HG02642 (cell line): ENCODE data around the gene BMP7.

Experiments
- ATAC-seq: cut with Tn5 transposase; IDR thresholded peaks from one replicate; pipeline ENCODE4 v1.9.1; 2021; ENCODE audit warnings: mild to moderate bottlenecking; ENCODE audit not compliant: unreplicated experiment, poor library complexity

Gene BMP7

DNA sequence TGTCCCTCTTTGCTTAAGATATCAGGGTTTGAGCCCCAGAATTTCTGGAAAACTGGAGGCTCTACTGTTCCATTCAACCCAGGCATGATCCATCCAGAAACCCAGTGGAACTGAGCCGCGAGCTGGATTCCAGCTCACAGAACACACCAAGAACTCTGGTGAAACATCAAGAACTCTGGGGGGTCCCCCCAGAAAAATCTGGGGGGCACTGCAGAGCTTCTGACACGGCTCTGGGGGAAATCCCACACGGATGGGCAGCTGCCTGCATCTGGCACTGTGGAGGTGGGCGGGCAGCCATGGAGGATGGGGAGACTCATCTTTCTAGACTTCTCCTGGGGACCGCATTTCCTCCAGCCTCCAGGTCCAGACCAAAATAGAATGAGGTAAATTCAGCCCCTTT lies 51.0 kb downstream of the BMP7 start:
- ATAC-seq = no peak

DNA sequence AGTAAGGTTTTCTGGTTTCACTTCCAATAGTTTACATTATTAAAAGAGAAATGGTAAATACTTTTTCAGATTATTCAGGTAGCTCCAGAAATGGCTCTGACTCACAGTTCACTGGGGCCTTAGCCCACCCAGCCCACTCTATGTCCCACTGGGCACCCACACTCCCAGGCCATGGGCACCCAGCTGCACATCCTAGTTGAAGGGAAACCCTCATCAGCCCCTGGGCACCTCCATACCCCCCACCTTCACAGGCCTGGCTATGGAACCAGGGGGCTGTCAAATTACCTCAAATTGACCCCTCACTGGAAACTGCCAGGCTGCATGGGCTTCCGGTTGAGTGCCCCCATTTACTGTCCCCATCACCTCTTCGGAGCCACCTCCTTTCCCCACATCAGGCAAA lies 51.5 kb downstream of the BMP7 start:
- ATAC-seq = no peak

DNA sequence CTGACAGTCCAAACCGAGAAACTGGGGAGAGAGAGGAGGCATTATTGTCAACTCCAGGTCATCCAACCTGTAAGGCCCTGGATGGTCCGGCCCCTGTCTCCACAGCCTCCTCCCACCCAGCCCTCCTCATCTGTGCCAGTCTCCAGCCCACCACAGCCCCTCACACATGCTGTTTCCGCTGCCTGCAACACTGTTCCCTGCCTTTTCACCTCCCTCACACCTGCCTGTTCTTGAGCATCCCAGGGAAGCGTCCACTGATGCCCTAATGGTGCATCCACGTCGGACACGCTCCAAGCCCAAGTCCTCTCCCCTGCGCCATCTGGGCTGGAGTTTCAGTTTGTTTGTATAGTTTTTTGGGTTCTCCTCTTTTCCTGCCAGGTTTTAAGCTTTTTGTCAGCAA lies 52.0 kb downstream of the BMP7 start:
- no peak for ATAC-seq

DNA sequence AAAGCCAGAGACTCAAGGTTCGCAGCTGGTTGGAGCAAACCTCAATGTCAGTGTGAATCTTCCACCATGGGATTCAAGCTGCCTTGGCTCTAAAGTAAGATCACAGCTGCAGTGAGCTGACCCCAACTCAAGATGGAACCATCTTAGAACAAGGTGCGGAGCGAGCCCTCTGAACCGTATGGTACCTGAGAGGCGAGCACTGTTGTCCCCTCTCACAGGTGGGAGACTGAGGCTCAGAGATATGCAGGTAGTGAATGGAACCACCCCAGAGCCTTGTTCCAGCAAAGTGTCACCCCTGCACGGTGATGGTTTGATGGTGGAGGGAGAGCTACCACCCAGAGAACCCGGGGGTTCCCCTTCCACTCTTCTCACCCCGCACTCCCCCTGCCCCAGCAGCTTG lies 52.5 kb downstream of the BMP7 start:
- no peak for ATAC-seq

DNA sequence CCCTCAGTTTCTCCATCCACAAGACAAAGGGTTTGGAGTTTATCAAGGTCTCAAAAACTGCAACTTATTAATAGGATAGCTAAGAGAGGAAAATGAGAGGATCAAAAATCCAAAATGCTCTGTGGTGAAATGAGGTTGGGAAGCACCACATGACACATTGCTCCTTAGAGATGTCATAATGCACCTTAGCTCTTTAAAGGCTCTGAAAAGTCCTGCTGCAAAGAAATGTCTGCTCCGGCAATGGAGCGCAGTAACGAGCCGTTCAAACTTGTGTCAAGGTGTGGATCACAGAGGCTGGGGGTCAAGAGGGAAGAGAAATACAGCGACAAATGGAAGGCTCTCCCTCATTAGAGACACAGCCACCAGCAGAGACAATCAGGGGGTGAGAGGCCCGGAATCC lies 53.1 kb downstream of the BMP7 start:
- no peak for ATAC-seq

DNA sequence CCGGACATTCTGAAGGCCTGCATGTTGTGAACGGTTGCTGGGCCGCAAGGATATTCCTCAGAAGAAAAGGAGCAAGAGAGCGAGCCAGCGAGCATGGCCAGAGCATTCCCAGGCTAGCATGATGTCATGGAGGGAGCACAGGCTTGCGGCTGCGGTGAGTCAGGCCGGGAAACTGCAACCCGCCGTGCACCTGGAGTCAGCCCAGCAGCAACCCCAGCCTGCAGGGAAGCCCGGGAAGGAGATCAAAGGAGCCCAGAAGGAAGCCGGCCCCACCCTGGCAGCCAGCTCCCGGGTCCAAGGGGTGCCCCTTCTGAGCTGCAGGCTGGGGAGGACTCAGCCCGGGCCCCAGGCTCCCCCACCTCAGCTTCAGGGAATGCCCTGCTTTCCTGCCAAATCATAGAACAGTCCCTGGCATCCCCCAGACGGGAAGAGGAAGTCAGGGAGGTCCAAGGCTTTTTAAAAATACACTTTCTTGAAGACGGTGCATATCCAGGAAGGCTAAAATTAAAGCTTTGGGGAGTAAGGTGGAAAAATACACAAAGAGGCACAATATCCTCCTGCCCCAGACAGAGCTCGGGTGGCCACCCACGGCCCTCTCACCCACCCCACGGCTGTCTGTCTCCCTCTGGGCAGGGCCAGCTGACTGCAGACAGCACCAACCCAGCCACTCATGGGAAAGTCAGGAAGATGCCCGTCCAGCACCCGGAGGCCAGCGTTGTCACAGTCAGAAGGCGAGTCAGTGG lies 53.7 kb downstream of the BMP7 start:
- no peak for ATAC-seq

DNA sequence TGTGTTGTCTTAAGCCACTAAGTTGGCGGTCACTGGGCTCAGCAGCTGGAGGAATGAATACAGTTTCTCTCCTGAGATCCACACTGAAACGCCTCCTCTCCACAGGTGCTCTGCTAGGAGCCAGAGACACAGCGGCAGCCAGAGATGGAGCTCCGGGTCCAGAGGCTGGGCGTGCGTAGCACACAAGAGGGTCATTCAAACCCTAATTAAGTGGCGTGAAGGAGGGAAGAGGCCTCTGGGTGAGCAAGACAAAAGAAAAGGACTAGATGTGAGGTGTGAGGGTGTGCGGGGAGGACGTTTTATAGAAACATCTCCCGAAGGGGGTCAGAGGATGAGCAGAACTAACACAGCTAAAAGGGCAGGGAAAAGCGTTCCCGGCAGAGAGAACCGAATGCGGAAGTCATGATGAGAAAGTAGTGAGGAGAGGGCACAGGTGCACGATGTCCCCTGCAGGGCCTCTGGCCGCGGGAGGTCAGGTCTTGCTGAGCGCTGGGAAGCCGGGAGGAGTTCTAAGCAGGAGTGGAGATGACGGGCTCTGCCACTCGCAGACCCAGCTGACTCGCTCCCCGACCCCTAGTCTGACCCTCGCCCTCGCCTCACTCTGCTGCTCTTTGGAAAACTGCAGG lies 54.4 kb downstream of the BMP7 start:
- no peak for ATAC-seq

DNA sequence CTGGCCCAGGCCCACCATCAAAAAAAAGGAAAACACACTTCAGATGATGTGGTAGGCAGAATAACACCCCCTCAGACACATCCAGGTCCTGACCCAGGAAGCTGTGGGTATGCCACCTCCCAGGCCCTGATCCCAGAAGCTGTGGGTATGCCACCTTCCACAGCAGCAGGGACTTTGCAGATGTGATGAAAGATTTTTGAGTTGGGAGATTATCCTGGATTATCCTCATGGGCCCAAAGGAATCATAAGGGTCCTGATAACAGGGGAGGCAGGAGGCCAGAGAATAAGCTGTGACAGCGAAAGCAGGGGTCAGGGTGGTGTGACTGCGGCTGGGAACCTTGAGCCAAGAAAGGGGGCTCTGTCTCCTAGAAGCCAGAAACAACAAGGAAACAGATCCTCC lies 55.0 kb downstream of the BMP7 start:
- ATAC-seq = no peak

DNA sequence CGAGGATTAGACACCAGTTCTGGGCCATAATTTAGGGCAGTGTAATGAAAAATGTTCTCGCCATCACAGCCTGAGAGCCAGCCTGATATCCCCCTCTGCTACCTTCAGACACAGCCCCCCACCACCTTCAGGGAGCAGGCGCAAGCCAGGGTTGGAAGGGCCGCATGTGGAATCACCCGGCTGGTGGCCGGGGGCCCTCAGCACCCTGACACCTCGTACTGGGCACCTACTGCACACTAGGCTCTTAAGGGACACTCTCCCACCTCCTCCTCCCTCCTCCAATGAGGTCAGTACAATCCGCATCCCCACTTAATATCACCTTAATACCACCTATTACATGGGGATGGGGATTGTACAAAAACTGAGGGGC lies 55.5 kb downstream of the BMP7 start:
- ATAC-seq = no peak

DNA sequence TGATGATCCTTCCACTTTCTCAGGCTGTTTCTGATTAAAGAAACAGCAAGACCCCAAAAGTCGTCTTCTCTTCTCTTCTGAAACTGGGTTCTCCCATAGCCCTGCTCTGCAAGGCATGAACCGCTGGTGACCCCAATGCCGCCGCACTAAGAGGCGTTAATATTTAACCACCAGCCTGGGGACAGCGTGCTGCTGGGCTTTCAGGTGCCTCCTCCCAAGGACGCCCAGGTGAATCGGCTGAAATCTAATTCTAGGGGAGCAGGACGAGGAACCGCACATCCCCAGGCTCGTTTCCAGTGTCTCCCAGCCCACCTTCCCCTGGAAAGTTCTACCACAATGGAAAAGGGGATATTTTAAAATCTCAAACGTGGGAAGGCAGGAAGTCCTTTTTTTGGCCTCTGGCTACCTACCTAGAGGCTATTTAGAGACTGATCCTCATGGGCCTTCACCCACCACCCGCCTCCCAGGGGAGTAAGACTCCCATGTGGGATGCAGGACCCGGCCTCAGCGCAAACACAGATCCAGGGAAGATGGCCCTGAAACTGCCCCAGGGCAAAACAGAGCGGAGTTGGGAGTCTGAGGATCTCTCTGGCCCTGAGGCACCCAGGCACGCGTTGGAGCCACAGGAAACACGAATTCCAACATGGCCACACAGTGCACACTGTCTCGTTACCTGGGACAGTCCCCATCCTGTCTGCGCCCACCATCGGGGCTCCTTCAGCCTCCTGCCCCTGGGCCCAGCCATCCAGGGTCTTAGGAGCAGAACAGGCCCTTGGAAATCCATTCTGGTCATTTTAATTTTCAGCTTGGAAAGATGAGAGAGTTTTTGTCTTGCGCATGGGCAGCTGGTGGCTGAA lies 56.2 kb downstream of the BMP7 start:
- ATAC-seq = no peak

DNA sequence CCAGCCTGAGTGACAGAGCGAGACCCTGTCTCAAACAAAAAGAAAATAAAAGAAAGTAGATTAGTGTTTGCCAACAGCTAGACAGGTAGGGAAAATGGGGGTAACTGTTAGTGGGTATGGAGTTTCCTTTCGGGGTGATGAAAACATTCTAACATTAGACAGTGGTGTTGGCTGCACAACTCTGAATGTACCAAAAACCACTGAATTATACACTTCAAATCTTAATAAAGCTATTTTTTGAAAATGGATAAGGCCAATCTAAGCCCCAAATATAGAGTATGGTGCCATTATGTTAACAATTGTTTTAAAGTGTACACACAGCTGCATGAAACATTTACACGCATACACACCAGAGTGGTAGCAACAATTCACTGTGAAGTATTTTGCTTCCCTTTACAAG lies 57.0 kb downstream of the BMP7 start:
- no peak for ATAC-seq

DNA sequence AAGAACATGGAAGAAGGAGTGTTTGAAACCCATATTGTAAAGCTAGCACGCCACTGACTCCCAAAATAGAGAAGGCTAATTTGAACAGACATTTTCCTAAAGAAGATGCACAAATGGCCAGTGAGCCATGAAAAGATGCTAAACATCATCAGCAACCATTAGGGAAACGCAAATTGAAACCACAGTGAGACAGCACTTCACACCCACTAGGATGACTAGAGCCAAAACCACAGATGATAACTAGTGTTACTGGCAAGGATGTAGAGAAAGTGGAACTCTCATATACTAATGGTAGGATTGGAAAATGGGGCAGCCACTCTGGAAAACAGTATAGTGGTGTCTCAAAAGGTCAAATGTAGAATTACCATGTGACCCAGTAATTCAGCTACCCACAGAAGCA lies 58.2 kb downstream of the BMP7 start:
- no peak for ATAC-seq

DNA sequence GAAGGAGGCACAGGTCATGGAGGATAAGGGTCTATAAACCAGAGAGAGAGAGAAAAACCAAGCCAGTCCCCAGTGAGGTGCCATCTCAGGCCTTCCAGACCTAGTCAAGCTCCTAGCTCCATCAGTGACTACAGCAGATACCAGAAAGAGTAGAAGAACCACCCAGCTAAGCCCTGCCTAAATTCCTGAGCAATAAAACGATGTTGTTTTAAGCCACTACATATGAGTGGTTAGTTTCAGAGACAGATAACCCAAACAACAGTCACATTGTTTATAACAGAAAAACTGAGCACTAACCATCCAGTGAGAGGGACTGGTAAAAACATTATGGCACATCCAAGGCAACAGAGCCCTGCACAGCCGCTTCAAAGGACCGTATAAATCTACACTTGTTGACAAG lies 59.2 kb downstream of the BMP7 start:
- no peak for ATAC-seq

DNA sequence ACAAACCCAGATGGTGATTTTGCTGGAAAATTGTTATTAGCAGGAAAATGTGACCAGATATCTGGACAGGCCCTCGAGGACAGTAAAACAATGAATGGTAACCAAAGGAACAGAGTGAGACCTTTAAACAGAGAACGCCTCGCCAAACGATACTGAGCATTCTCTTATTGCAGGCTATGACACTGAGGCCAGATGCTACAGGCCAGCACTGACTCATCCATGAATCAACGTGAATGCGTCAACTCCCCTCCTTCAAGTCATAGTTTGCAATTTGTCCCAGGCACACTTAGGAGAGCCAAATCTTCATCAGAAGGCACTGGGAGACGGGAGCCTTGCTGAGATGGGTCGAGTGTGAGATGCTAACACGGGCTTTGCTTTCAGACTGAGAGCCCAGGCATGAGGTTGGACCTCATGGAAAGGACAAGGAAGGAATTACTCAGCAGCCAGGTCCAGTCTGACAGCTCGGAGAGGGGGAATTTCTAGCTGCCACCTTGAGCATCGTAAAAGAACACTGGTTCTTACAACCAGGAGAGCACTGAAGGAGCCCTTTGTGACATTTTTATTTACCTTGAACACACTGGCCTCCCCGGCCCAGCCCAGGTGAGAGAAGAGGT lies 60.7 kb downstream of the BMP7 start:
- ATAC-seq = no peak

DNA sequence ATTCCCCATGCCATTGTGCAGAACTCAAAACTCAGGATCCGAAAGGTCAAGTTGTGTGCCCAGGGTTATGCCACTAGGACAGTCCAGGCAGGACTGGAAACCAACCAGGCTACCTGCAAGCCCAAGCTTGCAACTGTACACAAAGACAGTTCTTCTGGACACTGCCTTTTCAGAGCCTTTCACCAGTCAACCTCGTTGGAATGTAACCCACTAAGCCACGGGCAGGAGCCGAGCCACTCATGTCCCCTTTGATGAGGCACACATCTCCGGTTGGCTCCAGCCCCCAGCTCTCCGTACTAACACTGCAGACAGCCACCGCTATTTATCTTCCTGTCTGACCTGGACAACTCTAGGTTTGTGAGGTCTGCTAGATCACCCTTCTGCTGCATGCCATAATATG lies 62.5 kb downstream of the BMP7 start:
- ATAC-seq = no peak

DNA sequence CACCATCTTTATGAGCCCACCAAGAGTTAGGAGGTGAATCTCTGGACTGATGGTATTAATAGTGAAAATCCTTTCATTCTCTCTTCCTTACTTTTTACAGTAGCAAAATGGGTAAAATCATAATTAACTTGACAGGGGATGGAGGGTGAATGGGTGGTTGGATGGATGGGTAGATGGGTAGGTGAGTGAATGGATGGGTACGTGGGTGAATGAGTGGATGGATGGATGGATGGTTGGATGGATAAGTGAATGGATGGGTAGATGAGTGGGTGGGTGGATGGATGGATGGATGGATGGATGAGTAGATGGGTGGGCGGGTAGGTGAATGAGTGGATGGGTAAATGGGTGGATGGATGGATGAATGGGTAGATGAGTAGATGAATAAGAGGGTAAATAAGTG lies 63.2 kb downstream of the BMP7 start:
- no peak for ATAC-seq

DNA sequence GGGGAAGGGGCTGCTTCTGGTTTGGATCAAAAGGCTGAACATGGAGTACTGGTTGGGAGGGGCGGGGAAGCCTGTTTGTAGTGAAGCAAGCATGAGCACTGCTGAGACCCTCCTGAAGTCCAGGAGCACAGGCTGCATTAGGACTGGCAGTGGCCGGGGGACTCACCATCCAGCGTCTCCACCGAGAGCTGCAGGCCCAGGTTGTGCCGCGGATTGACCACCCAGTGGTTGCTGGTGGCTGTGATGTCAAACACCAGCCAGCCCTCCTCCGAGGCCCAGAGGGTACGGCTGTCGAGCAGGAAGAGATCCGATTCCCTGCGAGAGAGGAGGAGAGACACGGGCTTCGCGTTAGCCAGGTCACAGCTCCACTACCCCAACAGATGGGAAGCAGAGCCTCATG lies 64.1 kb downstream of the BMP7 start:
- no peak for ATAC-seq

DNA sequence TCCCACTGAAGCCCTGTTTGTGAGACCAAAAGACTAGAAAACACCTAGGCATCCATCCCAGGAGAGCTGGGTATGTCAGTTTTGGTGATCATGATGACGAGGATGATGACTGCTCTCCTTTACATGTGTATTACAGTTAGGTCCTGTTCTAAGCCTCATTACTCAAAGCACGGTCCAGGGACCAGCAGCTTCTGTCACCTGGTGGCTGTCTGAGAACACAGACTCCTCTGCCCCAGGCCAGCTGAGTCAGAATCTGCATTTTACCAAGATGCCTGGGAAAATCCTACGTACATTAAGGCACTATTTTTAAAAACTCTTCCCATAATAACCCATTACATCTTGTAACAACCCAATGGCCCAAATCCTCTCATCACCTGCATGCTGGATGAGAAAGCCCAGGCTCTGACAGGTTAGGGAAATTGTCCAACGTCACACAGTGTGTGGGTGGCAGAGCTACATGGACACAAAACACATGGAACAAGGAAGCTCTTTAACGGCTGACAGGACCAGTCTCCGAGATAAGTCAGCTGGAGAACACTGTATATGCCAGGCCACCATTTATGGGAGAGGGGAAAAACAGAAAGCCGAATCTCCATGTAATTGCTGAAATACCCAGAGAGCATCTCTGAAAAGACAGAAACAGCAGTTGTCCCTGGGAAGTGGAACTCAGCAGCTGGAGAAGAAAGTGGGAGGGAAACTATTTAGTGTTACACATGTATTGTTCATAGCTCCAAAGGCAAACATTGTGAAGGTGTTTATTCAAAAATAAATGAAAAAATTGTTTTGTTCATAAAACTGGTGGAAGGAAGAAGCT lies 65.4 kb downstream of the BMP7 start:
- ATAC-seq = no peak

DNA sequence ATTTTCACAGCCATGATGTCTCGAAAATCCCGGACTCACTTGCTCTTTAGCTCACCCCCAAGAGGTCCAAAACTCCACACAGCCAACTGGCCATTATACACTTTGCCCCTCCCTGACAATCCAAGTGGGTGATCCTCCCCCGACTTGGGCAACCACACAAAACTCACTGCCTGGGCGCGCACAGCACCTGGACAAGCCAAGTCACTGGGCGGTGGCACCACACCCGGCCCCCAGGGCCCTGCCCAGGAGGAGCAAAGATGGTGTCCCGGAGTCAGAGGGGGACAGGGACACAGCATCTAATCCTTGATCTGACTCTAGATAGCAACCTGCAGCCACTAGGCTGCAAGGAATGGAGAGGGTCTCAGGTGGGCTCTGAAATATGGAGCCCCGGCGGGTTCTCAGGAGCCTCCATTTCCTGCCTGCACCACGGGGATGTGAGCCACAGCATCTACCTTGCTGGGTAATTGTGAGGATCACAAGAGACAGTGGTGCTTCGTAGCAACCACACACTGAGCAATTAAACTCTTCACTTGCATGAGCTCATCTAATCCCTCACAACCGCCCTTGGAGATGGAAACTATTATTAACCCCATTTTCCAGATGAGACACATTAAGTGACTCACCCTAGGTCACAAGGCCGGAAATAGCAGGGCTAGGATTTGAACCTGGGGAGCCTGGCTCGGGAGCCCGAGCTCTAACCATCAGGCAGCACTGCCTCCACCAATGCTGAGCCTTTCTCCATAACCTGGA lies 66.6 kb downstream of the BMP7 start:
- ATAC-seq = no peak
